ENCODE data around the gene RHOC. TPM values are rescaled to one million over a fixed set of nuclear protein-coding genes. Genes with fewer than 3 reads are reported as not detected.

Gene RHOC
- total RNA-seq, 1 experiment from 2014 or later = 154 TPM

- Histone ChIP-seq H3K79me2 (ENCODE audit: insufficient read depth, low read length) (no peaks in the 10 kb centered on the region), H3K27me3 (ENCODE audit: insufficient read depth, low read length) (no peaks in the 10 kb centered on the region), H3K4me3 (replicated peaks in 1 of 2; ENCODE audit: low read depth in 1 of 2, low read length in 2 of 2) (no peak overlapping the region), H2AFZ (ENCODE audit: low read depth, low read length, poor library complexity, severe bottlenecking) (no peak overlapping the region), H3K4me2 (ENCODE audit: low read length) (no peak overlapping the region), H3K36me3 (ENCODE audit: control insufficient read depth in 1 of 2, insufficient read depth in 2 of 2, low read length in 2 of 2) (no peaks in the 10 kb centered on the region), H3K9me3 (ENCODE audit: control insufficient read depth in 1 of 2, insufficient read depth in 1 of 2, low read depth in 1 of 2, low read length in 2 of 2) (no peaks in the 10 kb centered on the region), H3K9me2 (ENCODE audit: insufficient read depth) (no peaks in the 10 kb centered on the region), H4K20me1 (ENCODE audit: insufficient read depth) (no peaks in the 10 kb centered on the region), H3K27ac (ENCODE audit: low read depth, low read length) (no peak overlapping the region), H3K4me1 (ENCODE audit: control insufficient read depth in 1 of 2, insufficient read depth in 2 of 2, low read length in 2 of 2) (peaks cover 0 to 14% of the 10 kb centered on the region in 2 experiments; a peak in 2 of 4 replicates), H3K9ac (ENCODE audit: low read length) (no peak overlapping the region)
- RAD21 ChIA-PET (ENCODE audit: low non-redundant PET in 1 of 2, low total read pairs in 2 of 2, uncharacterized antibody in 2 of 2, unreplicated experiment in 2 of 2) = no interaction called here
- CTCF ChIA-PET = interaction anchor here (1.7 to 4.8 kb wide), 2 partner anchors 81 to 350 kb away, joined by 5 to 44 read pairs; partner anchors contain the start of gene LRIG2
- no TSS peak for BruUV-seq (replicated peaks)
- DNase-seq (ENCODE audit: low read depth, low spot score) (no peak), ATAC-seq (no peak)
- POLR2A ChIA-PET = interaction anchor here (0.6 kb wide), 1 partner anchor 327 kb away, joined by 3 read pairs; no protein-coding TSS in a partner anchor
- intact Hi-C loops (cut with micrococcal nuclease) = no loop called here
- TF ChIP-seq ELF1 (IDR thresholded peaks at IDR 0.05; ENCODE audit: borderline replicate concordance, low read depth) = no peak
- no peak for TF ChIP-seq ZBTB33 (IDR thresholded peaks at IDR 0.05; ENCODE audit: extremely low read depth, insufficient replicate concordance, low read length)
- TF ChIP-seq SRF (IDR thresholded peaks at IDR 0.05; ENCODE audit: low read depth) = no peak
- TF ChIP-seq SIN3A (IDR thresholded peaks at IDR 0.05; ENCODE audit: low read depth) = no peak
- TF ChIP-seq EZH2phosphoT487 (IDR thresholded peaks at IDR 0.05; ENCODE audit: borderline replicate concordance) = no peak
- TF ChIP-seq JUND (IDR thresholded peaks at IDR 0.05) = no peak
- no peak for TF ChIP-seq CBX3 (IDR thresholded peaks at IDR 0.05; ENCODE audit: low read depth)
- TF ChIP-seq SP1 (IDR thresholded peaks at IDR 0.05; ENCODE audit: low read depth) = no peak
- no peak for TF ChIP-seq REST (IDR thresholded peaks at IDR 0.05; ENCODE audit: low read depth)
- TF ChIP-seq RAD21 (IDR thresholded peaks at IDR 0.05; ENCODE audit: low read depth) = no peak
- TF ChIP-seq MAX (IDR thresholded peaks at IDR 0.05) = no peak
- no peak for TF ChIP-seq TCF7L2 (IDR thresholded peaks at IDR 0.05; ENCODE audit: borderline replicate concordance, extremely low read depth, insufficient read depth, insufficient read length)
- no peak for TF ChIP-seq FOSL1 (IDR thresholded peaks at IDR 0.05; ENCODE audit: low read depth)
- no peak for TF ChIP-seq CEBPB (IDR thresholded peaks at IDR 0.05; ENCODE audit: low read depth)
- no peak for TF ChIP-seq POLR2AphosphoS5 (IDR thresholded peaks at IDR 0.05; ENCODE audit: low read depth, low read length)
- TF ChIP-seq EZH2 (IDR thresholded peaks at IDR 0.05) = no peak
- no peak for TF ChIP-seq POLR2A (IDR thresholded peaks at IDR 0.05; ENCODE audit: borderline replicate concordance, extremely low read depth, insufficient read depth, insufficient read length)
Measured at GRCh38 chr1:112722601-112723510, 15.9 kb upstream of the RHOC start.

All from HCT116 (cell line).